Activated gamma-delta T cell treated with anti-CD3 and anti-CD28 coated beads, Interleukin-2, amount 50 U/mL, for 16 hours (primary cell): Measurements from ENCODE around the gene WDR37.

ENCODE experiments used
- DNase-seq: peaks from one replicate; pipeline ENCODE4 v3.0.0-alpha.2; 2020; ENCODE audit warnings: low read depth

The WDR37 gene

DNA sequence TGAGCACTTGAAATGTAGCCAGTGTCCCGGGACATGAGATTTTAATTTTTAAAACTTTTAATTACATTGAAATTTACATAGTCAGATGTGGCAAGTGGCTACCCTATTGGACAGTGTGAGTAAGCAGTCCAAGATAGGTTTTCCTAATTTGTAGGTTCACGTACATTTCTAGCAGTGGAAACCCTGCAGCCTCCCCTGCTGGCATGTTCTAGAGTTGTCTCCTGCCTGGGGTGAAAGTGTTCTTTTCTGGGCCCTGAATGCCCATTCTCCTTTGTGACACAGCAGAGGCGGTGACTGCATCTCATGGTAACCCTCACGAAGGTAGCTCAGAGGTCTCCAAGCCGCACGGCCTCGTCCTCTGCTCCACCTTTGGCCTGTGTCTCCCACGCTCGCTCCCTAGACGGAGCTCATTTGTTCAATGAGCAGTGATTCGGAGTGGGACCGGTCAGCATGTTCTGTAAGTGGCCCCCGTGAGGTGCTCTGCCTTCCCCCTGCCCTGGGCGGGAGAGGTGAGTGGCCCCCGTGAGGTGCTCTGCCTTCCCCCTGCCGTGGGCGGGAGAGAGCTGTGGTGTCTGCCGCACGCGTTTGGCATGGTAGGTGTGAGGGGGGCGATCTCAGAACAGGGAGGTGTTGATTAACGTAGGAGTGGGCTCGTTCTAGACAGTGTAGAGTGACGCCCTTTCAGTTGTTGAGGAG, 18.0 kb downstream of the WDR37 start:
- DNase-seq: no peak

DNA sequence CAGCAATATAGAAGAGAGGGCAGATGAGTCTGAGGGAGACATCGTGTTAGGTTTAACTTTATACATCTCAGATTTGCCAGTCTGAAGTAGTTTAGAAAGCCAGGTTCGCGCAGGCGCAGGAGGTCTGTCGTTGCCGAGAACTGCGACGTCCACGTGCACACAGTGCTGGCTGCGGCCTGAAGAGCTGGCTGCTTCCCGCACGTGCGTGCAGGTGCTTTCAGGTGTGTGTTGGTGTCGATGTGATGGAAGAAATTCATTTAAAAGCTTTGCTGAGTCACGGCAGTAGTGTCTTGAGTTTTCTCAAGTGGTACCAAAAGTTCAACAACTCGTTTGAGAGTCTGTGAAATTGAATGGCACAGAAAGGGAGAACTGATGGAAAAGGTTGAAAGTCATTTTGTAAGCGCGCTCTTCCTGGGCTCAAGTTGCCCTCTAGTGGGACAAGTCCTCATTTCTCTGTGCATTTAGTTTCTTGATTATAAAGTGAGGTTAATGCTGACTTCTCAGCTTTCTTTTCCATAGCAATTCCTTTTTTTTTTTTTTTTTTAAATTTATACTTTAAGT, 18.6 kb downstream of the WDR37 start:
- no peak for DNase-seq

DNA sequence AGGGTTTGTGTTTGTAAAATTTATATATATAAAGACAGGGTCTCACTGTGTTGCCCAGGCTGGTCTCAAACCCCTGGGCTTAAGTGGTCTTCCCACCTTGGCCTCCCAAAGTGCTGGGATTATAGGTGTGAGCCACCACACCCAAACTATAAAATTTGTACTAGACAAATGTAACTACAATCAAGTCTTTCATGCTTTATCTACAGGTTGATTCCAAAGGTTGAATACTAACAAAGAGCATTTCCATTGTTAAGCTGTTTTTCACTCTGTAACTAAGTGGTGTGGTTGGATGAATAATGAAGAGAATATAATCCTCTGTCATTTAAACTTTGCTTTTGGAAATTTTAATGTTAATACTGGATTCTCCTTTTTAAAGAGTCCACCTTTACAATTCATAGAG, 22.5 kb downstream of the WDR37 start:
- no peak for DNase-seq

DNA sequence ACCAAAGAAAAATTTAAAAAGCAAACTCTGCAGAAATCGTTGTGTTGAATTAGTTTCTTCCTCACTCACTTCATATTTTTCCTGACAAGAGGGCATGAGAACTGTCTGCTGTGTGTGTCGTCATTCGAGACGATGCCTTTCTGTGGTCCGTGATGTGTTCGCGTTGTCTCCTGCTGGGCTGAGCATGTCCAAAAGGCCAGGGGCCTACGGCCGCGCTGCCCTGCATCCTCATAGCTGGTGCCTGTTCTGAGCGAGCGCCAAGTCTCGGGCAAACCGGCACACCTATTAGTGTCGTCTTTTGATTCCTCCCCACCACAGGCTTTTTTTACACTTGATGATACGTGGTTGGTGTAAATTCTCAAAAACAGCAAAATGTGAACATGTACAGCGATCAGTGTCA, 27.4 kb downstream of the WDR37 start:
- no peak for DNase-seq

DNA sequence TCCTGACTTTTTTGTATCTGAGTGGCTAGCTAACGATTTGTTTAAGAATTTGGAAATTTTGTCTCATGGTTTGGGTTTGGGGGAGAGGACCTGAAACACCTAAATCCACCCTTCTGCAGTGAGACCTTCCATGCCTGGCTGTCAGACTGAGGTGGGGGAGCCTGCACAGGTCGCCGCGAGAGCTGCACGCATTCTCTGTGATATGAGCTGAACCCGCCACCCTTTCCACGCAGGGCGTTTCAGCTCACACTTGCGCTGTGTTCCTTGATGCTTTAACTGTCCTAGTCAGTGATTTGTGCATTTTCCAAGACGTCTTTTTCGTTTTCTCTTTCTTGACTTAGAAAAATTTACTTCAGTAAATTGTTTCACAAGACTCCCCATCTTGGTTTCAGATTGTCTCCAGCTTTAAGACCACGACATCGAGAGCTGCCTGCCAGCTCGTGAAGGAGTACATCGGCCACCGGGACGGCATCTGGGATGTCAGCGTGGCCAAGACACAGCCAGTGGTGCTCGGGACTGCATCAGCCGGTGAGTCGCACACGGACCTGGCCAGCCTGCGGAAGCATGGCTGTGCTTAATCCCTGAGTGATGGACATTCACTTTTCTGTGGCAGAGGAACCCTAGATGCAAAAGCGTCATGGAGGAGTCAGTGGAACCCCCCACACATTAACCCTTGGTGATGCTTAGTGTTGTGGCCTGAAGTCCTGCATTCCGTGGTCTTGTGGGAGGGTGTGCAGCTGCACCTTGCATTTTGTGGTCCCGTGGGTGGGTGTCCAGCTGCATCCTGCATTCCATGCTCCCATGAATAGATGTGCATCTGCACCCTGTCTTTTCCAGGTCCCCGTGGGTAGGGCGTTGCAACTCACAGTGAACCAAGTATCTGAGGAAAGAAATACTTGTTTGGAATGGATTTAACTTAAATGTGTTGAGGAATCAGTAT, 28.1 kb downstream of the WDR37 start:
- no peak for DNase-seq

DNA sequence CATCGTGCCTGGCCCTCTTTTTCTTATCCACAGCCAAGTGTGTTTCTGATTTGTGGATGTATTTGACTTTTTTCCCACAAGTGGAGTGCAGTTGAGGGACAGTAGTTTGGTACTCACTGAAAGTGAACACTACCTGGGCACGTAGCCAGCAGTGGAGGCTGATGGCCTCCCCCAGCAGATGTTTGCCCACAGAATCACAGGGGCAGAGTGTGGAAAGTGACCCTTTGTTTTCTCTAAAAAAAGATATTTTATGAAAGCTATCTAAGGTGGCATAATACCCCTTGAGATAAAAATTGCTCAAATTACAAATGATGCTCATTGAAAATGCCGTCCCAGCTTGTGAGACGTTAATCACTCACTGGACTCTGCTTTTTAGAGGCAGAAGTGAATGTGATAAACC, 29.1 kb downstream of the WDR37 start:
- DNase-seq: no peak

DNA sequence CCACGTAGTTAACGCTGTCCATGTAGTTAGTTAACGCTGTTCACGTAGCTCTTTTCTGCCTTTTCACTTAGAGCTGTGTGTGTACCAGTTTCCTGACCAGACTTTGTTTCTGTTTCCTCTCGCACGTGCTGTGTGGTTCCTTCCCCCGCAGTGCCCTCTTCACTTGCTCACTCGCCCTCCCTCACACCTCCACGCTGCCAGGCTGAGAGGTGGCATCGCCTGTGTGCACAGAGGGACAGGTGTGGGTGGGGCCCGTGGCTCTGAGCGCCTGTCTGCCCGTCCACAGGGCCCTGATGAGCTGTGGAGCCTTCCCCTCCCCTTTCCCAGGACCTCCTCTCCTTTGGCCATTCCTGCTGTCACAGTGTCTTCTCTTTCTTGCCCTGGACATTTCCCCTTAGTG, 30.6 kb downstream of the WDR37 start:
- no peak for DNase-seq

DNA sequence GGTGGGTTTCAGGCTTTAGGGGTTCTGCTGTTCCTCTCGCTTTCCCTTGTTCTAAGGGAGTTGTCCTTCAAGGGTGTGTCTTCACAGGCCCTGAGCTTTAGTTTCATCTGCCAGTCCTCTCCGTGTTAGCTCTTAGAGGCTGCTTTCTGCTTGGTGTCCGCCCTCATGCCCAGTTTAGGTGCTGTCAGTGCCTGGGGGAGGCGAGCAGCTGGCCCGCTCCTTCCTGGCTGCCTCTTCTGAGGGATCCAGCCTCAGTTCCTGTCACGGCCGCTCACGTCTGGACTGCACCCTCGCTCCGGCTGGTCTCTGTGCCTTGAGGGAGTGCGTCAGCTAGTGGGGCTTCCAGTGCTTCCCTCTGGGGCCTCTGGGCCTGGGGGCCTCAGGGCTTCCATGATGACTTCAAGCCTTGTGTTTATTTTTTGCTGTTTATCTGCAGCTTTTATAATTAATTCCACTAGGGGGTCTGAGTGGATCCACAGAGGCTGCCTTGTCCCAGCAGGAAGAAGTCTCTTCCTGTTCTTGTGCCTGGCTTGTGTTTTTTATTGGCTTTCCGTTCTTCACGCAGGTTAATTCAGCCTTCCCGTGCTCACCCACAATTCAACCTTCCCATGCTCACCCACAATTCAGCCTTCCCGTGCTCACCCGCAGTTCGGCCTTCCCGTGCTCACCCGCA, 33.0 kb downstream of the WDR37 start:
- no peak for DNase-seq

DNA sequence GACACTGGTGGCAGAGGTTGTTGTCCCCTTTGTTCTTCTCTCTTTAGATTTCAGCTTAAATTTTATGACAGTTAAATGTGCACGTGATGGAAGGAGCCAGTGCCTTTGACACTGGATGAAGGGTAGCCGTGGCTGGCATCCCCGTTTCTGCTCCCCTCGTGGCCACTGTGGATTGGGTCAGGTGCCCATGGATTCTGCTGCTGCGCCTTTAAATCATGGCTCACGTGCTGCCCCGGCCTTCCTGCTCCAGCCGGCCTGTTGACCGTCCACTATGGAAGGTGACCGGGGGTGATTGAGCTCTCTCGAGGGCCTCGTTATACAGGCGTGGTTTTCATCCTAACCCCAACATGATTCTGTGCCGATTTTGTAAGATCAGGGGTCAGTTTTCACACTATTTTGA, 34.5 kb downstream of the WDR37 start:
- no peak for DNase-seq

DNA sequence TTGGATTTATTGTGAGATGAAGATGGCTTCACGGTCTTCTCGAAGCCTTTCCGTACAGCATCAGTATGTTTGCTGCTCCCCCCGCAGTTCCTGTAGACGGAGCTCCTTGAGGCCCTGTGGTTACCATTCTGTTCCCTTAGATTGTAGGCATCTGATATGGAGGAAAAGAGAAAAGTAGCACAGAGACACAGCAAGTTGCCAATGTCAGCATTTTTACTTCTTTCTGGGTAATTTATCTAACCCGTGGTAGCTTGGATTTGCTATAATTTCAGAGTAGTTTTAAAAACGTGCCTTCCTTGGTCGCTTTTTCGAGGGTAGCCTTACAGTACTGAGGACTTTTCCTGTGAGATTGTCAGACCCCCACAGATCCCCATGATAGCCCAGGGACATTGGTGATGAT, 37.5 kb downstream of the WDR37 start:
- no peak for DNase-seq

DNA sequence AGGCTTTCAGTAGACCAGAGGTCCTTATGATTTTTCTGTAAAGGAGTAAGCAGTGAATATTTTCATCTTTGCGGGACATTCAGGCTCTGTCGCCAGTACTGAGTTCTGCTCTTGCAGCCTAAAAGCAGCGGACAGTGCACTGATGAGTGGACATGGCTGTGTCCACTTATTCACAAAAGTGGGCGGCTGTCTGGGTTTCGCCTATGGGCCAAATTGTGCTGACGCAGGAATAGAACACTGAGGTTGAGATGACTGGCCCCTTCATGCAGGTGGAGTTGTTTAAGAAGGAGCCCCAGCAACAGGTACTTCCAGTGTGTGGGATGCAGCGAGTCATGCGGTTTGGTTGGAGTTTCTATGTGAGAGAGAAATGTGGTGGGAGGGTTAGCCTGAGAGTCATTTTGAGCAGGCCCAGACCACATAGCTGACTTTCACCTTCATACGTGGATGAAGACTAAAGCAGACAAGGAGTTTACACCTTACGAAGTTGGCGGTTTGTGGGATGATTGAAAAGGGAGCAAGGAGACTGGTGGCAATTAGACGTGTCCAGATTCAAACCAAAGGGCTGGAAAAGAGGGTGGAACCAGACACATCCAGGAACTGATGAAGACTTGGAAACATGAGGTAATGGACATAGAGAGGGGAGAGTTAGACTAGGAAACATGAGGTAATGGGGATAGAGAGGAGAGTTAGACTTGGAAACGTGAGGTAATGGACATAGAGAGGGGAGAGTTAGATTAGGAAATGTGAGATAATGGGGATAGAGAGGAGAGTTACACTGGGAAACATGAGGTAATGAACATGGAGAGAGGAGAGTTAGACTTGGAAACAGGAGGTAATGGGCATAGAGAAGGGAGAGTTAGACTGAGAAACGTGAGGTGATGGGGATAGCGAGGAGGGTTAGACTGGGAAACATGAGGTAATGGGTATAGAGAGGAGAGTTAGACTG, 38.2 kb downstream of the WDR37 start:
- no peak for DNase-seq

DNA sequence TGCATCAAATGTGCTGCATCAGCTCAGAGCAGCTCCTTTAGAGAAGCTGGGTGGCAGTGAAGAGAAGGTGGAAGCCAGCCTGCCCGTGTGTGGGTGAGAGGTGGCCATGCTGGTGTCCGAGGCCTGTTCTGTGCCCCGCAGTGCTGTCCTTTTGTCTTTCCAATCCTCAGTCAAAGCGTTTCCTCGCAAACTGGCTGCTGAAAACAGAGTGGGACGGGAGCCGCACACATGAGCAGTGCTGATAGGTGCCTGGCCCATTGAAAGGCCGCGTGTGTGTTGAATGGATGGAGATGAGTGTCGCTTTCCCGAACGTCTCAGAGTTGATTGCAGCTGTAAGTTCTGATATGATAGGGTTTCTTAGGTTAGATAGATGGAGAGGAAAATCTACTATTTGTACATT, 39.3 kb downstream of the WDR37 start:
- DNase-seq: no peak

DNA sequence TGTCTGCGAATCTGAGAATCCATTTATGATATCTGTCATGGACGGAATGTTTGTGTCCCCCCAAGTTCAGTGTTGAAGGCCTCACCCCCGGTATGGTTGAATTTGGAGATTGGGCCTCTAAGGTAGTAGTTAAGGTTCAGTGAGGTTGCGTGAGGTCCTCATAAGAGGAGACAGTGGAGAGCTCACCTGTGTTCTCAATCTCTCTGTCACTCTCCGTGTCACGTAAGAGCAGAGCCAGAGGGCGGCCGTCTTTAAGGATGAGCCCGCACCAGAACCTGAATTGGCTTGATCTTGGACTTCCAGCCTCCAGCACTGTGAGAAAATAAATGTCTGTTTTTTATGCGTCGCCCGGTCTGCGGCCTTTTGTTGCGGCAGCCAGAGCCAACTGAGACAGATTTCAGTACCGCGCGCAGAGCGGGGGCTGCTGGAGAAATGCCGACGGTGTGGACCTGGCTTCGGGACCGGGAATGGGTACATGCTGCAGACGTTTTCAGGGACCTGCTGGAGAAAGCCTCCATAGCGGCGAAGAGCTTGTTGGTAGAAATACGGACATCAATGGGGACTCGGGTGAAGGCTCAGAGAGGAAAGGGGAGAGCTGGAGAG, 40.2 kb downstream of the WDR37 start:
- DNase-seq: no peak

DNA sequence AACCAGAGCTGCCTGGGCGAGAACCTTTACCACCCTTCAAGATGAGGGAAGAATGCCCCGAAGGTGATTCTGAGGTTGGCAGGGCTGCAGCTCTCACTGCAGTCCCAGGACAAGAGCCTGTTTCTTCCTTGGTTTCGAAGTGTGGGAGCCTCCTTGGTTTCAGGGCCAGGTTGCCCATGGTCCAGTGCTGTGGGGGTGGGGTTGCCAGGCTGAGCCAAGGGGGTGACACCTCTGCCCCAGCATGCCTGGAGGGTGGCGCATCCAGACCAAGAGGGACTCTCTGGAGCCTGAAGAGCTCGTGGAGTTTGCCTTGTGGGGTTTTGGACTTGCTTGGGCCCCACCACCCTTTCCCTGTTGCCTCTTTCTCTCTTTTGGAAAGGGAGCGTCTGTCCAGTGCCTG, 41.3 kb downstream of the WDR37 start:
- DNase-seq: no peak

DNA sequence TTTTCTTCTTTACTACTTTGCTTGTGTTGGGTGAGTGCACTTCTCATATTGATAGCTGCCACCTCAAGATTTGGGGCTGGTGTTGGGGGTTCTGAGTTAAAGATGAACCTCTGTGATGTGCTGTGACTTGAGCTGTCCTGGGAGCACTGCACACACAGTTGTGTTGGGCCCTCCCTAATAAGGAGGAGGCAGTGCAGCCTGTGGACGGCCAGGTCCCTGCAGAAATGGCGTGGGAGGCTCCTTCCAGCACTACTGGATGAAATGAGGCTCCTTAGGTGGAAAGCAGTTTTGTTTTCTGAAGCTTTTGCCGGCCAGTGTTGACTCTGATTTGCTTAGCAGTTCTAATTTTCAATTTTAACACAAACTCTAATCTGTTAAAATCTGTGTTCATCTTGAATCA, 44.0 kb downstream of the WDR37 start:
- DNase-seq: no peak

DNA sequence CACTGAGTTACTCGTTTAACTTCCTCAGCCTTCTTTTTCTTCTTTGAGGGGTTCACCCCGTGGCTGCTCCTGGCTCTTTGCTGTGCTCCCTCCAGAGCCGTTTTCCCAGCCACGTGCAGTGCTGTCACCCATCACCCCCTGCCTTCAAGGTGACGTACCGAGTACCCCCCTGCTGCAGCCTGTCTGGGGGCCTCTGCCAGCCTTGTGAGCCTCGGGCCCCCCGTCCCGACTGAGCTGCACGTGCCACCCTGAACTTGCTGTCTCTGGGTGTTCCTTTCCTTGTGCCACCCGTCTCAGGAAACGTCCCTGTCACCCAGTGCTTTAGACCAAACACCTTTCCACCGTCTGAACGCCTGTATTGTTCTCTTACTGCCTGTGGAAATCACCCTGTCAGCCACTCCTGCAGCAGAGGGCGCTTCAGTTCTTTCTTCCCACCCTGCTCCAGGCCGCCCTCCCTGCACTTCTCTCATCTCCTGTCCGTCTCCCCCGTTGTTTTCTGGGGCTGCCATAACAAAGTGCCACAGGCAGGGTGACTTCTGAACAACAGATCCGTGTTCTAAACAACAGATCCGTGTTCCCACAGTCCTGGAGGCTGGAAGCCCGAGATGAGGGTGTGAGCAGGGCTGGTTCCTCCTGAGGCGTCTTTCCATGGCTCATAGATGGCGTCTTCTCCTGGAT, 44.6 kb downstream of the WDR37 start:
- DNase-seq: no peak

DNA sequence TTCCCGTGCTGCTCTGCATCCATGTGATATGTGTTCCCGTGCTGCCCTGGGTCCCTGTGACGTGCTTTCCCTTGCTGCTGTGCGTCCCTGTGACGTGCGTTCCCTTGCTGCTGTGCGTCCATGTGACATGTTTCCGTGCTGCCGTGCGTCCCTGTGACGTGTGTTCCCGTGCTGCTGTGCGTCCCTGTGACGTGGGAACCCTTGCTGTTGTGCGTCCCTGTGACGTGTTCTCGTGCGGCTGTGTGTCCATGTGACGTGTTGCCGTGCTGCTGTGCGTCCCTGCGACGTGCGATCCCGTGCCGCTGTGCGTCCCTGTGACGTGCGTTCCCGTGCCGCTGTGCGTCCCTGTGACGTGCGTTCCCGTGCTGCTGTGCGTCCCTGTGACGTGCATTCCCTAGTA, 45.8 kb downstream of the WDR37 start:
- DNase-seq: no peak

DNA sequence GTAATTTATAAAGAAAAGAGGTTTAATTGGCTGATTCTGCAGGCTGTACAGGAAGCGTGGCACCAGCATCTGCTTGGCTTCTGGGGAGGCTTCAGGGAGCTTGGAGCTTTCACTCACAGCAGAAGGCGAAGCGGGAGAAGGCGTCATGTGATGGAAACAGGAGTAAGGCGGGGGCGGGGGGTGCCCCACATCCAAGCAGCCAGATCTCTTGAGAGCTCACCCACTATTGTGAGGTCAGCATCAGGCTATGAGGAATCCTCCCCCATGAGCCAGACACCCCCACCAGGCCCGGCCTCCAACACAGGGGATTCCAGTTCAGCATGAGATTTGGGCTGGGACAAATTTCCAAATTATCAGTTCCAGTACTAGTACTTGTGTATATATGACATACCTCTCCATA, 46.2 kb downstream of the WDR37 start:
- DNase-seq: no peak

DNA sequence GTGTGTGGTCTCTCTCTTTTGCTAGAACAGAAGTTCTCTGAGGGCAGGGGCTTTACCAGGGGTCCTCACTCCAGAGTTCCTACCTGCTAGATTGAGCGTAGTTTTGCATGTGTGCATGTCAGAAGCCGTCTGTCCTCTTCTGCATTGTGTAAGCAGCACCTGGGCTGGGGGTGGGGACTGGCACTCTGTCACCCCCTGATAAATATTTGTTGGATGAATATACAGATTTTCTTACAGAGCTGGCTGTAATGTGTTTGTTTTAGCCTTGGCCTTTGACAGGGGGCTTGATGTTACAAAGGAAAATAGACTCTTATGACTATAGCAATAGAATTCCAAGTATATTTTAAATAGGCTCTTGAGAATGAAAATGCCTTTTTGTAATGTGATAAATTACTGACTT, 46.6 kb downstream of the WDR37 start:
- DNase-seq: no peak

DNA sequence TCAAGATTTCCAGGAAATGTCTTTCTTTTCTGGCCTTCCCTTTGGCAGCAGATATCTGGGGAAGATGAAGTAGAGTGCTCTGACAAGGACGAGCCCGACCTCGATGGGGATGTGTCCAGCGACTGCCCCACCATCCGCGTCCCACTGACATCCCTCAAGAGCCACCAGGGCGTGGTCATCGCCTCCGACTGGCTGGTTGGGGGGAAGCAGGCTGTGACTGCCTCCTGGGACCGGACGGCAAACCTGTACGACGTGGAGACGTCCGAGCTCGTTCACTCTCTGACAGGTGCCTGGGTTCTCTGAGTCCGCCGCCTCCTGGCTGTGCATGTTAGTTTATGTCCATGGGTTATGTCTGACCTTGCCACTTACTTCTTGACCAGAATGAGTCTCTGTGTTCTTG, 47.4 kb downstream of the WDR37 start:
- no peak for DNase-seq

DNA sequence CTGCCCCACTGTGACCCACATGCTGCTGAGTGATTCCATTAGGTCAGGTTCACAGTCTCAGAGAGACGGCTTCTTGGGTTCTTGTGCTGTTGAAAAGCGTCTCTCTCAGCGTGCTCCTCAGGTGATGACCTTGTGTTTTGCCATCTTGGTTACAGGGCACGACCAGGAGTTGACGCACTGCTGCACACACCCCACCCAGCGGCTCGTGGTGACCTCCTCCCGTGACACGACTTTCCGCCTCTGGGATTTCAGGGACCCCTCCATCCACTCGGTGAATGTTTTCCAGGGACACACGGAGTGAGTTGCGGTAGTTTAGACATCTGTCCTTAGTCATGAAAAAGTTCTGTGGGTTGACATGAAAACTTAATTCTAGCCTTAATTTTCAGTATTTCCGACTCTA, 48.8 kb downstream of the WDR37 start:
- DNase-seq: no peak
